ENCODE data around the gene JUNB.
"Not testable (repeated sequence)": the region's sequence is repeated elsewhere in the genome, so short reads cannot be mapped to it uniquely, and the experiment has no call there.

Gene JUNB

GRCh38 chr19:12804051-12804450 lies 12.8 kb downstream of the JUNB start:
- no peak for DNase-seq (ENCODE audit: low read depth in 2 of 2)

GRCh38 chr19:12806242-12807081 lies 15.2 kb downstream of the JUNB start, which contains the start of gene RNASEH2A:
RNASEH2A (plus strand) TSS chr19:12806584; CDS start chr19:12806674, 90 bp downstream.
- DNase-seq (ENCODE audit: low read depth in 2 of 2), result peak; percentile 78 to 86

GRCh38 chr19:12815088-12815487 lies 23.8 kb downstream of the JUNB start:
- DNase-seq (ENCODE audit: low read depth in 2 of 2), result no peak

- not testable (repeated sequence) for DNase-seq (ENCODE audit: low read depth in 2 of 2)
These were observed 25.9 kb downstream of the JUNB start for GRCh38 chr19:12817188-12817587.

GRCh38 chr19:12817810-12818209 lies 26.5 kb downstream of the JUNB start:
- DNase-seq (ENCODE audit: low read depth in 2 of 2), result not testable (repeated sequence)

GRCh38 chr19:12821761-12822160 lies 30.5 kb downstream of the JUNB start:
- DNase-seq (ENCODE audit: low read depth in 2 of 2), result no peak

- DNase-seq (ENCODE audit: low read depth in 2 of 2), result no peak
These were observed 34.2 kb downstream of the JUNB start for GRCh38 chr19:12825254-12826131.

- peak in 1 of 2 experiments; percentile 36 for DNase-seq (ENCODE audit: low read depth in 2 of 2)
These were observed 37.2 kb downstream of the JUNB start for GRCh38 chr19:12828494-12828893.

GRCh38 chr19:12833418-12833737 lies 42.1 kb downstream of the JUNB start:
- no peak for DNase-seq (ENCODE audit: low read depth in 2 of 2)

GRCh38 chr19:12833738-12834565 lies 42.7 kb downstream of the JUNB start:
- DNase-seq (ENCODE audit: low read depth in 2 of 2), result no peak

- DNase-seq (ENCODE audit: low read depth in 2 of 2), result no peak
These were observed 43.3 kb downstream of the JUNB start, which contains the start of gene RTBDN for GRCh38 chr19:12834566-12834943. RTBDN (minus strand) TSS chr19:12834579; CDS start chr19:12829979, 4,600 bp downstream.

GRCh38 chr19:12834976-12835757 lies 43.9 kb downstream of the JUNB start:
- DNase-seq (ENCODE audit: low read depth in 2 of 2), result peak in 1 of 2 experiments; percentile 28

GRCh38 chr19:12836529-12836863 lies 45.2 kb downstream of the JUNB start:
- no peak for DNase-seq (ENCODE audit: low read depth in 2 of 2)

GRCh38 chr19:12837225-12837624 lies 45.9 kb downstream of the JUNB start:
- no peak for DNase-seq (ENCODE audit: low read depth in 2 of 2)

GRCh38 chr19:12838182-12838885 lies 47.0 kb downstream of the JUNB start, which contains the start of gene MAST1:
MAST1 (plus strand) TSS chr19:12838515; CDS start chr19:12838573, 58 bp downstream.
- DNase-seq (ENCODE audit: low read depth in 2 of 2), result peak in 1 of 2 experiments; percentile 37

GRCh38 chr19:12838886-12839756 lies 47.8 kb downstream of the JUNB start:
- no peak for DNase-seq (ENCODE audit: low read depth in 2 of 2)

- peak in 1 of 2 experiments; percentile 64 for DNase-seq (ENCODE audit: low read depth in 2 of 2)
These were observed 49.1 kb downstream of the JUNB start for GRCh38 chr19:12840091-12841079.

GRCh38 chr19:12841094-12841493 lies 49.8 kb downstream of the JUNB start:
- DNase-seq (ENCODE audit: low read depth in 2 of 2), result no peak
